Endodermal cell (in vitro differentiated cells): ENCODE measurements around the gene FBXO38. TPM values are rescaled to one million over a fixed set of nuclear protein-coding genes. Genes with fewer than 3 reads are reported as not detected.

Experiments
- DNase-seq: peaks from one replicate; pipeline ENCODE4 v3.0.0-alpha.2; 2017
- H3K27ac ChIP-seq: 2 replicates; pipeline ENCODE4 v1.5.1; 2013; ENCODE audit warnings: mild to moderate bottlenecking, low read depth, low read length, moderate library complexity
- H3K27me3 ChIP-seq: 2 replicates; pipeline ENCODE4 v1.6.1; 2013; ENCODE audit warnings: mild to moderate bottlenecking, low read length, moderate library complexity; ENCODE audit not compliant: insufficient read depth, control insufficient read depth, poor library complexity, severe bottlenecking
- H3K36me3 ChIP-seq: 2 replicates; pipeline ENCODE4 v1.7.0; 2013; ENCODE audit warnings: mild to moderate bottlenecking, low read length, moderate library complexity; ENCODE audit not compliant: control insufficient read depth, insufficient read depth
- H3K4me1 ChIP-seq: one replicate; pipeline ENCODE4 v1.7.0; 2013; ENCODE audit warnings: low read length; ENCODE audit not compliant: control insufficient read depth, insufficient read depth
- H3K4me3 ChIP-seq: 2 replicates; pipeline ENCODE4 v1.5.1; 2013; ENCODE audit warnings: mild to moderate bottlenecking, low read length, moderate library complexity
- H3K9ac ChIP-seq: 2 replicates; pipeline ENCODE4 v1.6.1; 2013; ENCODE audit warnings: mild to moderate bottlenecking, low read length, moderate library complexity; ENCODE audit not compliant: poor library complexity, severe bottlenecking; ENCODE audit errors: extremely low read depth
- H3K9me3 ChIP-seq: 2 replicates; pipeline ENCODE4 v1.6.1; 2013; ENCODE audit warnings: mild to moderate bottlenecking, low read length, moderate library complexity; ENCODE audit not compliant: control insufficient read depth
- H3K27ac Mint-ChIP-seq: 2 replicates; pipeline ENCODE4 v1.8.0; 2020; ENCODE audit warnings: mixed read lengths
- H3K27me3 Mint-ChIP-seq: 2 replicates; pipeline ENCODE4 v1.8.0; 2021; ENCODE audit warnings: mild to moderate bottlenecking, mixed read lengths; ENCODE audit not compliant: insufficient read depth
- H3K36me3 Mint-ChIP-seq: 2 replicates; pipeline ENCODE4 v1.8.0; 2020; ENCODE audit warnings: low read depth, mixed read lengths
- H3K4me1 Mint-ChIP-seq: 2 replicates; pipeline ENCODE4 v1.8.0; 2020; ENCODE audit warnings: mixed read lengths
- H3K4me3 Mint-ChIP-seq: 2 replicates; pipeline ENCODE4 v1.8.0; 2020; ENCODE audit warnings: mild to moderate bottlenecking, moderate library complexity, mixed read lengths
- H3K9me3 Mint-ChIP-seq: 2 replicates; pipeline ENCODE4 v1.8.0; 2020; ENCODE audit warnings: mild to moderate bottlenecking, mixed read lengths
- CTCF ChIP-seq: fragments of 200-600 bp; sonication (generic); conservative IDR thresholded peaks from 2 replicates; pipeline ENCODE4 v1.5.0; 2021; ENCODE audit warnings: antibody characterized with exemption, mild to moderate bottlenecking
- WGBS, 2 experiments: methylation state at CpG; one replicate each; pipeline versions ENCODE4 v1.1.5 to v1.1.7; 2013; ENCODE audit warnings: missing lambda C conversion rate in 2 of 2, mixed read lengths in 1 of 2; ENCODE audit not compliant: insufficient coverage in 1 of 2, insufficient read length in 1 of 2; 5-methylcytosine and 5-hydroxymethylcytosine counted together
- total RNA-seq, 2 donors: library from RNA; stranded (reverse); fragmentation: NEBNext Ultra II Directional in 1 of 2; extraction: Animal tissue kit (Norgen Biotek cat#: 25700) in 1 of 2; gene quantifications; 2 replicates in 1 of 2; 3 replicates in 1 of 2; pipeline ENCODE4 v1.2.1, GENCODE V29; 2021

Gene FBXO38
- total RNA-seq, 2 donors from 2014 or later: 45.4 to 49.7 TPM

DNA sequence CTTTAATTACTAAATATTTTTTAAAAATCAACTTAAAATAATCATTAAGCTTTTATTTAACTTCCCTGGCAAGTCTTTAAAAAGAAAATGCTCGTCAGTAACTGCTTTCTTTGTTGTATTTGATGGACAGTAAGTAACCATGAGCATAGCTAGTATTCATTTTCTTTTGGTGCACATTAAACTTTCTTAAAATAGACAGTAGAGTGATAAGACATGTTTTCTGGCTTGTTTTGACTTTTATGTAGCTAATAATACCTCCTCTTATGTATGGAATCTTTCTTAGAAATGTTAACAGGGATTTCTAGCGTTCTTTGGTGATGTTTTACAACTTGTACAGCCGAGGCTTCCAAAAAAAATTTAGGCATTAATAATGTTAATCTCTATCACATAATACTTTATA is 22.6 kb downstream of the FBXO38 start:
- H3K36me3 ChIP-seq: peaks cover 93% of the 10 kb centered on the region
- Mint-ChIP-seq H3K9me3 (no peaks in the 10 kb centered on the region), H3K27ac (no peak overlapping the region), H3K27me3 (no peaks in the 10 kb centered on the region), H3K36me3 (peaks cover 67% of the 10 kb centered on the region), H3K4me1 (no peaks in the 10 kb centered on the region), H3K4me3 (no peak overlapping the region)
- DNase-seq: no peak
- H3K9ac ChIP-seq: no peak overlapping the region
- WGBS, 2 experiments: 100% methylated on average over 1 of the region's 3 CpGs
- TF ChIP-seq CTCF: no peak
- no peaks in the 10 kb centered on the region for H3K27me3 ChIP-seq
- no peaks in the 10 kb centered on the region for H3K4me1 ChIP-seq
- no peak overlapping the region for H3K4me3 ChIP-seq
- H3K9me3 ChIP-seq: no peaks in the 10 kb centered on the region
- no peak overlapping the region for H3K27ac ChIP-seq

DNA sequence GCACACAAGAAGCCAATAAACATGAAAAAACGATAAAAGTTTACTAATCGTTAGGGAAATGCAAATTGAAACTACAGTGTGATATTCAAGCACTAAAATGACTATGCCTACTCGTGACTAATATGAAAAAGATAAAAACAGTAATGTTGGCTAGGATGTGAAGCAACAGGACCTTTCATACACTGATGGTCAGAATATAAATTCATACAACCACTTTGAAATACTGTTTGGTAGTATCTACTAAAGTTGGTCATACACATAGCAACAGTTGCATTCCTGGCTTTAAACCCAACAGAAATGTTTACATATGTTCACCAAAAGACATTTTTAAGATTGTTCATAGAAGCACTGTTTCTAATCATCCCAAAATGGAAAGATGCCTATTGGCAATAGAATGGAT is 24.3 kb downstream of the FBXO38 start:
- H3K9me3 Mint-ChIP-seq: no peaks in the 10 kb centered on the region
- no peak overlapping the region for H3K27ac Mint-ChIP-seq
- Histone ChIP-seq H3K4me3 (no peak overlapping the region), H3K36me3 (peaks cover 92% of the 10 kb centered on the region), H3K9me3 (no peaks in the 10 kb centered on the region), H3K4me1 (no peaks in the 10 kb centered on the region), H3K9ac (no peak overlapping the region), H3K27ac (no peak overlapping the region), H3K27me3 (no peaks in the 10 kb centered on the region)
- peaks cover 60% of the 10 kb centered on the region for H3K36me3 Mint-ChIP-seq
- no peaks in the 10 kb centered on the region for H3K4me1 Mint-ChIP-seq
- H3K27me3 Mint-ChIP-seq: no peaks in the 10 kb centered on the region
- DNase-seq: no peak
- H3K4me3 Mint-ChIP-seq: no peak overlapping the region
- no peak for TF ChIP-seq CTCF
- 94 to 100% methylated on average over 2 to 3 of the region's 3 CpGs for WGBS, 2 experiments

DNA sequence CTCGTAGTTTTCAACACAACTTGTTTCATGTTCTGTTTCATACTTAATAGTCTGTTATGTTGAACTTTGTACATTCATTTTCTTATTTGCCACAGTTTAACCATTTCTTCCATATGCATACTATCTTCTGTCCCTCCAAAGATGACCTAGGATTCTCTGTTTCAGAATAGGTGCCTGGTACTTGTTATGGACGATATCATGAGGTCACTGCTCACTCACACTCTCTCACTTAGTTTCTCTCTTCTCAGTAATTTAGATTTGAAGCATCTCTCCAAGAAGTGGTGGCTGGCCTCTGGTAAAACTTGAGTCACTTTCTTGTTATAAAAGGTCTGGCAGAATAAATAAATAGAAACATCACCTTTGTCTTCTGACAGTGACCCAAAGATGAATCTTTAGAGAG is 28.4 kb downstream of the FBXO38 start:
- no peak for TF ChIP-seq CTCF
- Mint-ChIP-seq H3K9me3 (no peaks in the 10 kb centered on the region), H3K27ac (no peak overlapping the region), H3K36me3 (peaks cover 56% of the 10 kb centered on the region), H3K4me1 (no peaks in the 10 kb centered on the region), H3K4me3 (no peak overlapping the region), H3K27me3 (no peaks in the 10 kb centered on the region)
- Histone ChIP-seq H3K36me3 (peaks cover 91% of the 10 kb centered on the region), H3K9ac (no peak overlapping the region), H3K4me1 (no peaks in the 10 kb centered on the region), H3K27me3 (no peaks in the 10 kb centered on the region), H3K4me3 (no peak overlapping the region), H3K9me3 (no peaks in the 10 kb centered on the region), H3K27ac (no peak overlapping the region)
- no peak for DNase-seq
- 98 to 100% methylated on average over 1 to 2 of the region's 2 CpGs for WGBS, 2 experiments
